VCaP (cell line): ENCODE measurements around the gene FFAR1.

Source experiments
- H3K27ac ChIP-seq: fragments of 450-650 bp; 2 replicates; pipeline ENCODE4 v1.5.1; 2017
- CTCF ChIP-seq: fragments of 450-650 bp; conservative IDR thresholded peaks from 2 replicates; pipeline ENCODE4 v1.5.1; 2017; ENCODE audit warnings: mild to moderate bottlenecking, moderate library complexity

FFAR1 gene

GRCh38 chr19:35347171-35347929 lies at the start of gene FFAR1:
Gene FFAR1, plus strand, starts transcription at chr19:35347902. Its CDS starts 3,650 bp downstream, at chr19:35351552.
- H3K27ac ChIP-seq, result no peak within 1 kb of the TSS; the same call in 1 of the 2 replicates

DNA sequence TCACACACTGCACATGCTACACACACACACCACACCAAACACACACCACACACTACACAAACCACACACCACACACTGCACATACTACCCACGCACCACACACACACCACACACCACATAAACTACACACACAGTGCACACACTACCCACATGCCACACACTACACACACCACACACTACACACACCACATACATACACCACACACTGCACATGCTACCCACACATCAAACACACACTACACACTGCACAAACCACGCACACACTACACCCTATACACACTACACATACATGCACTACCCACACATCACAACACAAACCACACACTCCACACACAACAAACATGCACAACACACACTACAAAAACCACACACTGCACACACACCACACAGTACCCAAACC lies 49.8 kb upstream of the FFAR1 start:
- no peak for TF ChIP-seq CTCF
- H3K27ac ChIP-seq, result no peak overlapping the region

More at GRCh38 chr19:35347171-35347929, at the start of gene FFAR1:
- no peak for TF ChIP-seq CTCF

GRCh38 chr19:35298561-35298972 lies 49.1 kb upstream of the FFAR1 start:
- TF ChIP-seq CTCF, result no peak
- no peak overlapping the region for H3K27ac ChIP-seq

DNA sequence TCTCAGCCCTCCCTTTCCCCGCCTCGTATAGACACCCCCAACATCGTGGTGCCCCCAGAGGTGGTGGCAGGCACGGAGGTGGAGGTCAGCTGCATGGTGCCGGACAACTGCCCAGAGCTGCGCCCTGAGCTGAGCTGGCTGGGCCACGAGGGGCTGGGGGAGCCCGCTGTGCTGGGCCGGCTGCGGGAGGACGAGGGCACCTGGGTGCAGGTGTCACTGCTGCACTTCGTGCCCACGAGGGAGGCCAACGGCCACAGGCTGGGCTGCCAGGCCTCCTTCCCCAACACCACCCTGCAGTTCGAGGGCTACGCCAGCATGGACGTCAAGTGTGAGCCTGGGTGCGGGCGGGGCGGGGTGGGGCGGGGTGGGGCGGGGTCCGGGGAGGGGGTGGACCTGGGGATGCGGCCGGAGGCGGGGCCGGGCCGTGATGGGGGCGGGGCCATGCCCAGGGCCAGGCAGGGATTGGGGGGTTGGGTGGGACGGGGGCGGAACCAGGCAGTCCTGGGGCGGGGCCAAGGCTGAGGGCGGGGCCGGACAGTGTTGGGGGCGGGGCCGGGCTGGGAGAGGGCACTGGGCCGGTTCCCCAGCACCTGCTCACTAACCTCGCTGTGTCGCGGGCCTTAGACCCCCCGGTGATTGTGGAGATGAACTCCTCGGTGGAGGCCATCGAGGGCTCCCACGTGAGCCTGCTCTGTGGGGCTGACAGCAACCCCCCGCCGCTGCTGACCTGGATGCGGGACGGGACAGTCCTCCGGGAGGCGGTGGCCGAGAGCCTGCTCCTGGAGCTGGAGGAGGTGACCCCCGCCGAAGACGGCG lies 48.0 kb upstream of the FFAR1 start:
- no peak for TF ChIP-seq CTCF
- no peak overlapping the region for H3K27ac ChIP-seq

- TF ChIP-seq CTCF, result no peak
- H3K27ac ChIP-seq, result no peak overlapping the region
Observed at GRCh38 chr19:35300339-35300649, 47.4 kb upstream of the FFAR1 start.

DNA sequence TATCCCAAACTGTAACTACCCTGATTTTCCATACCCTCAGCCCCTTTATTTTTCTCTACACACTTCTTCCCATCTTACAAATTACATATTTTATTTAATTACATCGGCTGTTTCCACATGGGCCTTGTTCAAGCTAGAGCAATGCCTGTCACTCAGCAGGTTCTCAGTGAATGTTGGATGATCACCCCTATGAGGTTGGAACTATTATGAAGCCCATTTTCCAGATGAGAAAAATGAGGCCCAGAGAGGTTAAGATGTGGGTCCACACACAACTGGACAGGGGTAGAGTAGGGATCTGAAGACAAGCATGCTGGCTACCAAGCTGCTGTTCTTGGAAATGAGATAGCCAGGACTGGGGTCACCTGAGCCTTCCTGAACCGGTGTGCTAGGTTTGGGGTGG lies 45.7 kb upstream of the FFAR1 start:
- H3K27ac ChIP-seq, result no peak overlapping the region
- no peak for TF ChIP-seq CTCF

DNA sequence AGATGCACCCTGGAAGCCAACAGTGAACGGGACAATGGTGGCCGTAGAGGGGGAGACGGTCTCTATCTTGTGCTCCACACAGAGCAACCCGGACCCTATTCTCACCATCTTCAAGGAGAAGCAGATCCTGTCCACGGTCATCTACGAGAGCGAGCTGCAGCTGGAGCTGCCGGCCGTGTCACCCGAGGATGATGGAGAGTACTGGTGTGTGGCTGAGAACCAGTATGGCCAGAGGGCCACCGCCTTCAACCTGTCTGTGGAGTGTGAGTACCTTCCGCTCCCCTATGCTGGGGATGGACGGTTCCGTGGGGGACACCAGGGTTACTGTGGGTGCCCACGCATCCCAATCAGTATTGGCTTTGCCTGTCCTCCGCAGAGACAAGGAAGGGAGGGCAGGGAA lies 45.3 kb upstream of the FFAR1 start:
- no peak for TF ChIP-seq CTCF

More for the DNA sequence above, 45.3 kb upstream of the FFAR1 start:
- H3K27ac ChIP-seq, result no peak overlapping the region
